Ishikawa (cell line): ENCODE measurements around the gene PEX26.

Experiments used
- EGR1 ChIP-seq: IDR thresholded peaks from 2 replicates; pipeline ENCODE4 v1.6.1; 2012
- TAF1 ChIP-seq: IDR thresholded peaks from 2 replicates; pipeline ENCODE4 v1.6.1; 2012; ENCODE audit warnings: low read depth, mild to moderate bottlenecking

DNA sequence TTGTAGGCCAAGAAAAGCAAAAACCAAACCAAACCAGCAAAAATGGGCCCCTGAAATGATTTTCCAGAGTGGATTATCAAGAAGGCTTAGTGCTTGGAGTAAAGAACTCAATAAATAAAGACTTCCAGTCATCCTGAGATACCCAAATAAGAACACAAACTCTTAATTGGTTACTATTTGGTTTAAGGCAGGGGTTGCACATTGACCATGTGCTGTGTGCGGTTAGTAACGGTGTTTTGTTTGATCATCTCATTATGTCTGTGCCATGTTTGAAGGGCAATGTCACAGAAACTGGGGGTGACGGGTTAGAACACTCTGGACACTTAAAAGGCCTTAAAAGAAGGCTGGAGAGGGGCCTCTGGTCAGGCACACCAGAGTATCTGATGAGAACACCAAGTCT, 43.7 kb upstream of the PEX26 start:
- TF ChIP-seq TAF1 (no peak), EGR1 (no peak)
